ENCODE data around the gene MARS1. TPM values are rescaled to one million over a fixed set of nuclear protein-coding genes. Genes with fewer than 3 reads are reported as not detected.

The MARS1 gene
- total RNA-seq, 2 donors from 2014 or later = 575 to 653 TPM

DNA sequence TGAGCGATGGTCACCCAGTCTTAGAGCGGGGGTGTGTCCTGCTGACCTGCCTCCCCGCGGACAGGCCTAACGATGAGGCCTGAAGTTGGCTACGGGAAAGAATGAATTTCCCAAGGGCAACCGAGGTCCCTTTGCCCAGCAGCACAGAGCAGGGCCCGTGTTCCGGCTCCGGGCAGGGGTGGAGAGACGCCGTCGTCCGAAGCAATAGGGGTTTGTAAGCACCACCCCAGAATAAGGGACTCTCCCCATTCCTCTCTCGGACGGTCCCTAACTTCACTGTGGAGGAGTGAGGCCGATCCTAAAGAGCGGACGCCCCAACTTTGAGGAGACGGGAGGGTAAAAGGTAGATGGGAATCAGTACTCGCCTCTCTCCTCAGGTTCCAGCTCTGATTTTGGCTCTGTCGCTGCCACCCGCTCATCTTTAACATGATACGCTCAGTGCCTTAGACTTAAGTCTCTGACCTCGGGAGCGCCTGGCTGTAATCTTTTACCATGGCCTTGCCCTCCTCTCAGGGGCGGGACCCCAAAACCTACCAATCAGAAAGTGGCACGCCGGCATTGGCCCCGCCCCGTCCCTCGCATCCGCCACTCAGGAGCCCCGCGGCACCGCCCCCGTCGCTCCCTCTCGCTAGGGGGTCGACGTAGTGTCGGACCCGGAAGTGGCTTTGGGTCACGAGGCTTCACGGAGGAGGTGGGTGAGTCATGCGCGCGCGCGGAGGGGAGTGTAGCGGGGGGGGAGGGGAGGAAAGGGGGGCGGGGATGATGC is 32.4 kb downstream of the MARS1 start, which contains the start of gene DDIT3:
DDIT3 (minus strand) TSS at position 462 of the 766 bp plus-strand sequence. CDS start 3,108 bp downstream, outside the sequence.
- DNase-seq (peak; percentile 100), ATAC-seq (replicated peaks in 1 of 2) (peak; percentile 69)
- Mint-ChIP-seq H3K27me3 (ENCODE audit: low read depth) (no peaks in the 10 kb centered on the region), H3K9me3 (no peaks in the 10 kb centered on the region), H3K36me3 (ENCODE audit: insufficient read depth in 2 of 2) (peaks cover 19 to 45% of the 10 kb centered on the region in 2 donors), H3K4me1 (ENCODE audit: low read depth) (peaks cover 60% of the 10 kb centered on the region), H3K27ac (peak within 1 kb of the TSS; percentile 99), H3K4me3 (peak within 1 kb of the TSS; percentile 89 to 98)

DNA sequence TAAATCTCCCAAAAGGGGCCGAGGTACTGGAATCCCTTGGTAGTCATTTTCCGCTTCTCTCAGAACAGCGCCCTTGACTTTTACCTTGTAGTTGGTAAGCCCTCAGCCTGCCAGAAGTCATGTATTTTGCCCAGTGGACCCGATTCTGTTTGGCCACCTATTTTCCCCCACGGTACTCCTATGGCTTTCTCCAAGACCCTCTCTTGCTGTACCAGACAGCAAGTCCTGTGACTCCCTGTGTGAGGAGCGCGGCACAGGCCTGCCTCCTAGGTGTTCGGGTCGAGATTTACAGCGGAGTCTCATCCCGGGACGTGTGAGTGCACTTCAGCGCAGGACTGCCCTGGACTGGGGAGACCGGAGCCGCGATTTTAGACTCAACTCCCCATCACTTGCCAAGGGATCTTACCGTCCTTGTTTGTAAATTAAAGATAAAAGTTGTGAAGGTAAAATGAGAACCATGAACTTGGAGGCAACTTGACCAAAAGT is 33.7 kb downstream of the MARS1 start:
- no peaks in the 10 kb centered on the region for H3K27me3 Mint-ChIP-seq (ENCODE audit: low read depth)
- H3K27ac Mint-ChIP-seq = peak overlapping the region; percentile 99
- ATAC-seq (replicated peaks in 1 of 2) = no peak
- DNase-seq = peak; percentile 14 to 34
- H3K36me3 Mint-ChIP-seq (ENCODE audit: insufficient read depth in 2 of 2) = peaks cover 17 to 36% of the 10 kb centered on the region in 2 donors
- no peaks in the 10 kb centered on the region for H3K9me3 Mint-ChIP-seq
- H3K4me1 Mint-ChIP-seq (ENCODE audit: low read depth) = peaks cover 63% of the 10 kb centered on the region
- peak overlapping the region; percentile 89 to 98 for H3K4me3 Mint-ChIP-seq

DNA sequence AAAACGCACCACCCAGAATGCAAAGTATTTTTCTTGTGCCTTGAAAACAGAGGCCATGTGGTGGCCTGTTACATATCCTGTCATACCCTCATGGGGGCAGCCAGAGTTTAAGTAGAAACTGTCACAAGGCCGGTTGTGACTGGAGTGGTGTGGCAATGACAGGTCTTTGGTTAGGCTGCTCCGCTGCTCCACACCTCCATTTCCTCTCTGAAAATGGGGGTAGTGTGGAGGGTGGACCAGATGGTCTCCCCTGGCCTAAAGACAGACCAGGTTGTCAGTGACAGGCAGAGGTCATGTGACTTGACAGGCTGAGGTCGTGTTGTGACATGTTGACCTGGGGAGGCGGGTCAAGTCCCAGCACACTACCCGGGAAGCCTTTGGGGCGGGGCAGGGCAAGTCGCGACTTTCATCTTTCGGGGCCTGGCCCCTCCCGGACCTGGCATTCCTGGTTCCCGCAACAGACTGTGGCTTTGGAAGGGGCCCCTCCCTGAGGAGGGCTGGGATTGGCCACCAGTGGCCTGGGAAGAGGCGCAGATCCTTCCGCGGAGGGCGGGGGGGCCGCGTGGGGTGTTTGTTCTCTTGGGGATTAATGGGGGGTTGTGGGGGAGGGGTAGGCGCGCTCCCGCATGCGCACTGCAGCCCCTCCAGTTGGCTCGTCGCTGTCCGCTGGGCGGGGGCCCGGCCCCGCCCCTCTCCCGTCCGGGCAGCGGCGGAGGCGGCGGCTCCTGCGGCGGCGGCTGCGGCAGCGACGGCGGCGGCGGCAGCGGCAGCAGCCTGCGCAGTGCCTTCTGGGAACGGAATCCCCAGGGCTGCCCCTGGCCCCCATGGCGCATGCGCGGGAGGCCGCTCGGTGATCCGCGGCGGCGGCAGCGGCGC is 34.4 kb downstream of the MARS1 start, which contains the start of gene MBD6:
MBD6 (plus strand) TSS at position 814 of the 876 bp plus-strand sequence. CDS start 1,480 bp downstream, outside the sequence.
- H3K4me1 Mint-ChIP-seq (ENCODE audit: low read depth) = peaks cover 63% of the 10 kb centered on the region
- peak within 1 kb of the TSS; percentile 99 for H3K27ac Mint-ChIP-seq
- peaks cover 14 to 32% of the 10 kb centered on the region in 2 donors for H3K36me3 Mint-ChIP-seq (ENCODE audit: insufficient read depth in 2 of 2)
- H3K27me3 Mint-ChIP-seq (ENCODE audit: low read depth) = no peaks in the 10 kb centered on the region
- DNase-seq = peak; percentile 94 to 96
- H3K4me3 Mint-ChIP-seq = peak within 1 kb of the TSS; percentile 94 to 98
- H3K9me3 Mint-ChIP-seq = no peaks in the 10 kb centered on the region
- ATAC-seq (replicated peaks in 1 of 2) = peak; percentile 62 to 66

DNA sequence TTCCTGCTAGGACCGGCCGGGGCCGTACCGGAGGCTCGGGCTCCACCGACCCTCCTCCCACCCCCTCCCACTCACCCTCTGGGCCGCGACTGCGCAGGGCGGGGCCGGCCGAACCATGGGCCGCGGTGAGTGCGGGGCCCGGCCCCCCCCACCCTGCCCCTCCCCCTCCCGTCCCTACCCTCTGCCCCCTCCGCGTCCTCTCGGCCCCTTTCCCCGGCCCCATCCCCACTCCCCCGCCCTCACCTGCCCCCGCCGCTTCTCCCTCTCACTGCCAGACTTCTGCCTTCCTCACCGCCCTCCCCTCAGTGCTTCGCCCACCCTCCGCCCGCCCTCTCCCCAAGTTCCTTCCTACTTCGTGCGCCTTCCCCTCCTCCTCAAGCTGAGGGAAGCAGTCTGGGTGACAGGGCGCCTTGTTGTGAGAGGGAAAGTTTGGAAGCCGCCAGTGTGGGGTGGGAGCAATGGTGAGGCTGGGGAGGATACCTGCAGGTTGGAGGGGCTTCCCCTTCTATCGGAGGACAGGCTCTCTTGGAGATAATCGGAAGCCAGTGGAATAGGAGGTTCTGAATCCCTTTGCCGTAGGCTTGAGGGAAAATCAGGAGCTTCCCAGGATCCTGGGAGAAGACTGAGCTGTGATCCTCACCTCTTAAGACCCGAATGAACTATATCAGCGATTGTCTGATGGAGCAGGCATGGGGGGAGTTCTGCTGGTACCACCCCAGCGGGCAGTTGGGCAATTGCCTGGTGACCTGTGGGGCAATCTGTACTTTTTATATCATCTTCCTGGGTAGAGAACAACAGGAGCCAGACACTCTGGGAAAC is 35.2 kb downstream of the MARS1 start:
- peaks cover 14 to 24% of the 10 kb centered on the region in 2 donors for H3K36me3 Mint-ChIP-seq (ENCODE audit: insufficient read depth in 2 of 2)
- no peaks in the 10 kb centered on the region for H3K27me3 Mint-ChIP-seq (ENCODE audit: low read depth)
- peaks cover 55% of the 10 kb centered on the region for H3K4me1 Mint-ChIP-seq (ENCODE audit: low read depth)
- H3K4me3 Mint-ChIP-seq = peak overlapping the region; percentile 94 to 97
- peak in 1 of 2 donors; percentile 37 for DNase-seq
- ATAC-seq (replicated peaks in 1 of 2) = no peak
- H3K27ac Mint-ChIP-seq = peak overlapping the region; percentile 92
- H3K9me3 Mint-ChIP-seq = no peaks in the 10 kb centered on the region

DNA sequence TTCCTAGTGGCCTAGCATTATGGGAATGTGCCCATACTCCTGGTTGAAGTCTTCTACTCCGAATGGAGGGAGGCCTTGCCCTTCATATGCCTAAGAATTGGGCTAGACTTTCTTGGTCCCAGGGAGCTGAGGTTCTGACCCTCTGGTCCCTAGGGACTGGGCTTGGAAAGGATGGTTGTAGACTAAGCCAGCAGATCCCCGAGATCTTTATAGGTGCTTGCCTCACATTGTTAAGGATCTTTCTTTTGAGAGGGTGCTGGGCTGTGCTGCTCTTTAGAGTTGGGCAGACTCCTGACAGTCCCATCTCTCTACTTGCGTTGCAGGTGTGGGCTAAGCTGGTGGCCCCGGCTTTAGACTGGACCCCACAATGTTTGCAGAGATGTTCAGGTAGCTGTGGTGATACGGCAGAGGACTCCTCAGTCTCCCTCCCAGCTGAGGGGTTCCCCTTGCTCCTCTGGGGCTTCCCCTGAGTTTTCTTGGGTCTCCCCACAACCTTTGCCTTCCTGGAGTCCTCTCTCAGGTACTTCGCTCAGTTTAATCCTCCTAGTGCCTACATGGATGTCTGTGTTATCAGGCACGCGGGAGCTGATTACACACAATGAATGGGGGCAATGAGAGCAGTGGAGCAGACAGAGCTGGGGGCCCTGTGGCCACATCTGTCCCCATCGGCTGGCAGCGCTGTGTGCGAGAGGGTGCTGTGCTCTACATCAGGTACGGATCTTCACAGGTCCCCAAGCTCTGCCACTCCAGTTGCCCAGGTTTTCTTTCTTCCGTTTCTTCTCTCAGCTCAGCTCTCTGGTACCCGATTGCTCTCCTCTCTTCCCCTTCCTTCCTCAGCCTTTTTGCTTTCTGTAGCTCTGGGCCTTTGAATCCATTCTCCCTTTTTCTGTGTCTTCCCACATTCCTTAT is 36.1 kb downstream of the MARS1 start:
- DNase-seq (peak in 1 of 2 donors; percentile 24), ATAC-seq (replicated peaks in 1 of 2) (no peak)
- H3K27ac Mint-ChIP-seq = peak overlapping the region; percentile 92
- H3K27me3 Mint-ChIP-seq (ENCODE audit: low read depth) = no peaks in the 10 kb centered on the region
- peak overlapping the region; percentile 94 to 97 for H3K4me3 Mint-ChIP-seq
- no peaks in the 10 kb centered on the region for H3K9me3 Mint-ChIP-seq
- H3K36me3 Mint-ChIP-seq (ENCODE audit: insufficient read depth in 2 of 2) = peaks cover 9 to 19% of the 10 kb centered on the region in 2 donors
- H3K4me1 Mint-ChIP-seq (ENCODE audit: low read depth) = peaks cover 46% of the 10 kb centered on the region

DNA sequence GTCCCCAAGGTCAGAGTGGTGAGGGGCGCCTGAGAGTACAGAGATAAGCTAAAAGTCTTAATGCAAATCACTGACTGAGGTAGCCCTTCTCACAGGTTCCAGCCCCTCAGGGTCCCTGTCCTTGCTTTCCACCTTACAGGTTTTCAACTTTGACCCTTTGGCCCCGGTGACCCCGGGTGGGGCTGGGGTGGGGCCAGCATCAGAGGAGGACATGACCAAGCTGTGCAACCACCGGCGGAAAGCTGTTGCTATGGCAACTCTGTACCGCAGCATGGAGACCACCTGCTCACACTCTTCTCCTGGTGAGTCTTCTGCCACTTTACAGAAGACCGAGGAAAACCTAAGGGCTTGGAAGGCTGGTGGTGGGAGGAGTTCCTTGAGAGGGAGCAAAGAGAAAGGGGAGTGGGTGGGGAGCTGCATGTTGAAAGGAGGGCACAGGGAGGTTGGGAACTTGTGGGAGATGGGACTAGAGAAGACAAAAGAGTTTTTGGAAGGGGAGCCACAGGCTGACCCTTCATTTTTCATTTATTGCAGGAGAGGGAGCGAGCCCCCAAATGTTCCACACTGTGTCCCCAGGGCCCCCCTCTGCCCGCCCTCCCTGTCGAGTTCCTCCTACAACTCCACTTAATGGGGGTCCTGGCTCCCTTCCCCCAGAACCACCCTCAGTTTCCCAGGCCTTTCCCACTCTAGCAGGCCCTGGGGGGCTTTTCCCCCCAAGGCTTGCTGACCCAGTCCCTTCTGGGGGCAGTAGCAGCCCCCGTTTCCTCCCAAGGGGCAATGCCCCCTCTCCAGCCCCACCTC is 37.1 kb downstream of the MARS1 start:
- no peaks in the 10 kb centered on the region for H3K27me3 Mint-ChIP-seq (ENCODE audit: low read depth)
- no peak for DNase-seq
- no peaks in the 10 kb centered on the region for H3K9me3 Mint-ChIP-seq
- ATAC-seq (replicated peaks in 1 of 2) = no peak
- H3K4me3 Mint-ChIP-seq = peak overlapping the region; percentile 94 to 97
- no peak overlapping the region for H3K27ac Mint-ChIP-seq
- H3K36me3 Mint-ChIP-seq (ENCODE audit: insufficient read depth in 2 of 2) = peaks cover 6 to 17% of the 10 kb centered on the region in 2 donors
- H3K4me1 Mint-ChIP-seq (ENCODE audit: low read depth) = peaks cover 41% of the 10 kb centered on the region

DNA sequence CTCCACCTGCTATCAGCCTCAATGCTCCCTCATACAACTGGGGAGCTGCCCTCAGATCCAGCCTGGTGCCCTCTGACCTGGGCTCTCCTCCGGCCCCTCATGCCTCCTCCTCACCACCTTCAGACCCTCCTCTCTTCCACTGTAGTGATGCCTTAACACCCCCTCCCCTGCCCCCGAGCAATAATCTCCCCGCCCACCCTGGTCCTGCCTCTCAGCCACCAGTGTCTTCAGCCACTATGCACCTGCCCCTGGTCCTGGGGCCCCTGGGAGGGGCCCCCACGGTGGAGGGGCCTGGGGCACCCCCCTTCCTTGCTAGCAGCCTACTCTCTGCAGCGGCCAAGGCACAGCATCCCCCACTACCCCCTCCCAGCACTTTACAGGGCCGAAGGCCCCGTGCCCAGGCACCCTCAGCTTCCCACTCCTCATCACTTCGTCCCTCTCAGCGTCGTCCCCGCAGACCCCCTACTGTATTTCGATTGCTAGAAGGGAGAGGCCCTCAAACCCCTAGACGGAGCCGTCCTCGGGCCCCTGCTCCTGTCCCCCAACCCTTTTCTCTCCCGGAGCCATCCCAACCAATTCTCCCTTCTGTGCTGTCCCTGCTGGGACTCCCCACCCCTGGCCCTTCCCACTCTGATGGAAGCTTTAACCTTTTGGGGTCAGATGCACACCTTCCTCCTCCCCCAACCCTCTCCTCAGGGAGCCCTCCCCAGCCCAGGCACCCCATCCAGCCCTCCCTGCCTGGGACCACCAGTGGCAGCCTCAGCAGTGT is 37.9 kb downstream of the MARS1 start:
- Mint-ChIP-seq H3K27me3 (ENCODE audit: low read depth) (no peaks in the 10 kb centered on the region), H3K4me3 (no peak overlapping the region), H3K9me3 (no peaks in the 10 kb centered on the region), H3K4me1 (ENCODE audit: low read depth) (peaks cover 40% of the 10 kb centered on the region), H3K27ac (no peak overlapping the region), H3K36me3 (ENCODE audit: insufficient read depth in 2 of 2) (peaks cover 2 to 15% of the 10 kb centered on the region in 2 donors)
- ATAC-seq (replicated peaks in 1 of 2) (no peak), DNase-seq (no peak)

DNA sequence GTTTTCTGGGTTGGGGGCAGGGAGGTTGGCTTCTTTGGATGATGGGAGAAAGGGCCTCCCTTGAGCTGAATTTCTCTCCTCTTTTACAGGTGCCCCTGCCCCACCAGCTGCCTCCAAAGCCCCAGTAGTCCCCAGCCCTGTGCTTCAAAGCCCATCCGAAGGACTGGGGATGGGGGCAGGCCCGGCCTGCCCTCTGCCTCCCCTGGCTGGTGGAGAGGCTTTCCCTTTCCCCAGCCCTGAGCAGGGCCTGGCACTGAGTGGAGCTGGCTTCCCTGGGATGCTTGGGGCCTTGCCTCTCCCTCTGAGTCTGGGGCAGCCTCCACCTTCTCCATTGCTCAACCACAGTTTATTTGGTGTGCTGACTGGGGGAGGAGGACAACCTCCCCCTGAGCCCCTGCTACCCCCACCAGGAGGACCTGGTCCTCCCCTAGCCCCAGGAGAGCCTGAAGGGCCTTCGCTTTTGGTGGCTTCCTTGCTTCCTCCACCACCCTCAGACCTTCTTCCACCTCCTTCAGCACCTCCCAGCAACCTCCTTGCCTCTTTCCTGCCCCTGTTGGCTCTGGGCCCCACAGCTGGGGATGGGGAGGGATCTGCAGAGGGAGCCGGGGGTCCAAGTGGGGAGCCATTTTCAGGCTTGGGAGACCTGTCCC is 38.7 kb downstream of the MARS1 start:
- DNase-seq (no peak), ATAC-seq (replicated peaks in 1 of 2) (no peak)
- Mint-ChIP-seq H3K4me3 (no peak overlapping the region), H3K36me3 (ENCODE audit: insufficient read depth in 2 of 2) (peaks cover 2 to 22% of the 10 kb centered on the region in 2 donors), H3K27me3 (ENCODE audit: low read depth) (no peaks in the 10 kb centered on the region), H3K27ac (peak overlapping the region; percentile 81), H3K4me1 (ENCODE audit: low read depth) (peaks cover 32% of the 10 kb centered on the region), H3K9me3 (no peaks in the 10 kb centered on the region)

DNA sequence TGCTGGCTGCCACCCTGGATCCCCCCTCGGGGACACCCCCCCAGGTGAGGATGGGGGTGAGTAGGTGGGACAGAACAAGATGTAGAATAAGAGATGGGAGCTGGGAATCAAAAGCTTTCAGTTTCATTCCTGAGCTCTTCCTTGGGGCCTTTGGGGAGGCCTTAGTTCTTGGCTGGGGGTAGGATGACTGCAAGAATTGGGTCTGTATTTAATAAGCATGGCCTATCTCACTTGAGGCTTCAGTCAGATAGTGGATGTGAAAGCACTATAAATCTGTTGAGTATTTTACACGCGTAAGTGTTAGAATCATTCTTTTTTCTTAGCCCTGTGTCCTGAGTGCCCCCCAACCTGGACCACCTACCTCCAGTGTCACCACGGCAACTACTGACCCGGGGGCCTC is 39.3 kb downstream of the MARS1 start:
- H3K9me3 Mint-ChIP-seq = no peaks in the 10 kb centered on the region
- peaks cover under 1 to 26% of the 10 kb centered on the region in 2 donors for H3K36me3 Mint-ChIP-seq (ENCODE audit: insufficient read depth in 2 of 2)
- no peaks in the 10 kb centered on the region for H3K27me3 Mint-ChIP-seq (ENCODE audit: low read depth)
- H3K4me3 Mint-ChIP-seq = no peak overlapping the region
- no peak for DNase-seq
- H3K4me1 Mint-ChIP-seq (ENCODE audit: low read depth) = peaks cover 26% of the 10 kb centered on the region
- no peak for ATAC-seq (replicated peaks in 1 of 2)
- no peak overlapping the region for H3K27ac Mint-ChIP-seq

DNA sequence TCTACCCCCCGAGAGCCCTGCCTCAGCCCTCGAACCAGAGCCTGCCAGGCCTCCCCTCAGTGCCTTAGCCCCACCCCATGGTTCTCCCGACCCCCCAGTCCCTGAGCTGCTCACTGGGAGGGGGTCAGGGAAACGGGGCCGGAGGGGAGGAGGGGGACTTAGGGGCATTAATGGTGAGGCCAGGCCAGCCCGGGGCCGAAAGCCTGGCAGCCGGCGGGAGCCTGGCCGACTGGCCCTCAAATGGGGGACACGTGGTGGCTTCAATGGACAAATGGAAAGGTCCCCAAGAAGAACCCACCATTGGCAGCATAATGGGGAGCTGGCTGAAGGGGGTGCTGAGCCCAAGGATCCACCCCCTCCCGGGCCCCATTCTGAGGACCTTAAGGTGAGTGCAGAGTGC is 40.3 kb downstream of the MARS1 start:
- H3K4me1 Mint-ChIP-seq (ENCODE audit: low read depth) = peaks cover 24% of the 10 kb centered on the region
- H3K4me3 Mint-ChIP-seq = no peak overlapping the region
- no peaks in the 10 kb centered on the region for H3K9me3 Mint-ChIP-seq
- peaks cover 3 to 33% of the 10 kb centered on the region in 2 donors for H3K36me3 Mint-ChIP-seq (ENCODE audit: insufficient read depth in 2 of 2)
- ATAC-seq (replicated peaks in 1 of 2) (no peak), DNase-seq (no peak)
- no peak overlapping the region for H3K27ac Mint-ChIP-seq
- H3K27me3 Mint-ChIP-seq (ENCODE audit: low read depth) = no peaks in the 10 kb centered on the region

Measured in activated T-cell treated with anti-CD3 and anti-CD28 coated beads, Interleukin-2, amount 50 U/mL, for 72 hours (primary cell).